ENCODE measurements around the gene STK40.

The STK40 gene

DNA sequence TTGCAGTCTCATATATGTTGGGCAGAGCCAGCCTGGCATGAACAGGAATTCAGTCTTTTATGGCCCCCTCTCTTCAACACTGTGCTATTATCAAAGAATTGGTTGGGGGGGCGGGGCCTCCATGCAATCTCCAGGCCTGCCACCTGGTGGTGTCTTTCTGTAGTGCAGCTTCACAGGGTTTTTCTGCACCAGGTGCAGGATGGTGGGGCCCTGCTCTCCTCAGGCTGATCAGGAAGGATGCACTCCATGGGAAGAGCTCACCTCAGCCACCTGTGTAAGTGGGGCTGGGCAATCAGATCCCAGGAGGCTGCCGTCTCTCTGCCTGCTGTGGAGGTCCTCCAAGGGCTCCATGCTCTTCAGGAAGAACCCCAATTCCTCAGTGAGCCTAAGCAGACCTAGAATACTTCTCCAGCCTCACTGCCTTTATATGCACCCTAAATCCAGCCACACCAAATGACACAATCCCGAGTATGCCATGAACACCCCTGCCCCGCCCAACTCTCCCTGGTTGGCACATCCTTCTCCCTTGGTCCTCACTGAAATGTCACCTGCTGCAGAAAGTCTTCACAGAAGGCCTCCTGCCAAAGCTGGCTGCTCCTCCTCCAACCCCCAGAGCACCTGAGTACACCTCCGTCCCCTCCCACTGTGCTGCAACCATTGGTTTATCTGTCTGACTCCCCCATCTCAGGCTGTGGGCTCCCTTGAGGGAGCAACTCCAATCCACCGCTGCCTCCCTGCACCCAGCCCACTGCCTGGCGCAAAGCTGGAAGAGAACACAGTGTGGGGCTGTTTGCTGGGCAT, 16.5 kb downstream of the STK40 start:
- peak; percentile 85 for DNase-seq

GRCh38 chr1:36367798-36368197, 17.9 kb downstream of the STK40 start:
- DNase-seq = no peak

DNA sequence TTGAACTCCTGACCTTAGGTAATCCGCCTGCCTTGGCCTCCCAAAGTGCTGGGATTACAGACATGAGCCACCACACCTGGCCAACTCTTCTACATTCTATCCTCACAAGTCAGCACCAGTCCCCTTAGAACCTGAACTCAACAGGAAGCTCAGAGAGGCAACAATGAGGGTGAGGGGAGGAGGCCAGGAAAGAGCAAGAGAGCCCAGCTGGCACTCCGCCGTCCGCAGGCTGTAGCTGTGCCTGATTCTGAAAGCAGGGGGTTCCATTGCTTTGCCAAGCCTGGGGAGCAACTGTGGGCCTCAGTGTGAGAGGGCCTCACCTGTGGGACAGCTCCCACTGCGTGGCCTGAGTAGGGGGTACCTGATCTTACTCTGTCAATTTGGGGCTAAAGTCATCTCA, 18.7 kb downstream of the STK40 start:
- DNase-seq = no peak

- DNase-seq = peak; percentile 21
Measured at GRCh38 chr1:36366091-36366661, 19.5 kb downstream of the STK40 start.

DNA sequence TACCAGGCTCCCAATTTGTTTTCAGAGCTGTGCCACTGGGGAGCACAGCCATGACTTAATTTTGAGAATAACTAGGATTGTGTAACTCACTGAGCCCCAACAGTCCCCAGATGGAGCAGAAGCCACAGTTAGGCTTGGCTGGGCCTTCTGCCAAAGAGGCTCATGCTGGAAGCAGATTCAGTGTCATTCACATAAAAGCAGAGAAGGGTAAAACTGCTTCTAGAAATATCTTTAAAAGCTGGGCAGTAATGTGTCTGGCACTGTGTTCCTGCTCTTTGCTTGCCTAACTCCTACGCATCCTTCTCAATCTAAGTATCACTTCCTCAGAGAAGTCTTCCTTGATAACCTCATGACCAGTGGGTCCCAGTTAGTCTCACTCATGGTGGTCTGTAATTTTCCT, 20.3 kb downstream of the STK40 start:
- no peak for DNase-seq

GRCh38 chr1:36359911-36360550, 25.7 kb downstream of the STK40 start:
- no peak for DNase-seq

DNA sequence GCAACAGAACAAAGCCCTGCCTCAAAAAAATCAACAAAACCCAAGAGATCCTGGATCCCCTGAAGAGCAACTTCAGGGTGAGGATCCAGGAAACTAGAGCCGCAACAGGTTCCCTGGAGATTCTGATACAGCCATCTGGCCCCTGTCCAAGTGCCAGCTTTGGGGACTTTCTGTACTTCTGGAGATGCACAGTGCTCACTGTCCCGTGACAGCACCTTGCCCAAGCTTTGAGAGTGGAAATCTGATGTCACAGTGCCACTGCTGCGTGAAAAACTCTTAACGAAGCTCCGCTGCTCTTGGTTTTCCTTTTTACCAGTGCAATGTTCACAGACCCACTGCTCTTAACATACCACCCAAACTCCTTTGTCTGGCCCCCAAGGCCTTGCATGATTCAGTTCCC, 26.3 kb downstream of the STK40 start:
- no peak for DNase-seq

DNA sequence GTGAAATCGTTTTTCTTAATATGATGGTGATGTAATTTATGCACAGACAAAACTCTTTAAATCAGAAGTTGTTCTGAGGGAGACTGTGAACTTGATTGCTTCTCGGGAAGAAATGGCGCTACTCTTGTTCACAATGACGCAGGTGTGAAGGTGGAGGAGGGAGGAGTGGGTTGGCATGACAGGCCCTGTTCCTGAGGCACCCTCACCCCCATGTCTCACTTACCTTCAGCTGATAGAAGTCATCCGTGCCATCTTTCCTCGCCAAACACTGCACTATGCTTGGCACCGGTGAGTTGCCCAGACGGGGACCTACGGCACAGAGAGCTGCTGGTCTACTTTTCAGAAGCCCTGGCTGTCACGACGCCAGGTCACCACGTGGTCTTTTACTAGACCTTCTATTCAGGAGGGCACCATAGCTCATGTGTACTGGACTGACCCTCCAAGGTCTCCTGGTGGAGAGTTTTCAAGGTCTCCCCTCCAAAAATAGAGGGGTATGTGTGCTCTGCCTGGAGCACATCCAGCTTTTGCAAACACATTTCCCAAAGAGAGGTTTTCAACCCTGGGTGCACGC, 27.1 kb downstream of the STK40 start:
- DNase-seq = no peak

GRCh38 chr1:36355811-36356210, 29.9 kb downstream of the STK40 start:
- DNase-seq = no peak

DNA sequence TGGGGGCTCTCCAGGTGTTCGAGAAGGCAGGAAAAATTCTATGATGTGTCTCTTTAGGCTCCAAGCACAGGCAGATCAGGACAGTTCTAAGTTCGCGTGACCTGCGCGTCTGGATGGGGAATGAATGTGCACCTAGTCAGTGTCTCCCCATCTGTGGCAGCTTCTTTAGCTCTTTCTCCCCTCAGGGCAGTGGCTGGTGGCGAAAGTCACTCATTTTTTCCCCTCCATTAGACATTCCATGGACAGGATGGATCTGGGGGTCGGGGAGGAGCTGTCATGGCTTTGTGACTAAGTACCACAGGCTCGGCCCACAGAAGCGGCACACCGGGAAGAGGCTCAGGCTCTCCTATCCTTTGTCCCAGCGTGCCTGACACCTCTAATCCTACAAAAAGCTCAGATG, 31.2 kb downstream of the STK40 start:
- no peak for DNase-seq

DNA sequence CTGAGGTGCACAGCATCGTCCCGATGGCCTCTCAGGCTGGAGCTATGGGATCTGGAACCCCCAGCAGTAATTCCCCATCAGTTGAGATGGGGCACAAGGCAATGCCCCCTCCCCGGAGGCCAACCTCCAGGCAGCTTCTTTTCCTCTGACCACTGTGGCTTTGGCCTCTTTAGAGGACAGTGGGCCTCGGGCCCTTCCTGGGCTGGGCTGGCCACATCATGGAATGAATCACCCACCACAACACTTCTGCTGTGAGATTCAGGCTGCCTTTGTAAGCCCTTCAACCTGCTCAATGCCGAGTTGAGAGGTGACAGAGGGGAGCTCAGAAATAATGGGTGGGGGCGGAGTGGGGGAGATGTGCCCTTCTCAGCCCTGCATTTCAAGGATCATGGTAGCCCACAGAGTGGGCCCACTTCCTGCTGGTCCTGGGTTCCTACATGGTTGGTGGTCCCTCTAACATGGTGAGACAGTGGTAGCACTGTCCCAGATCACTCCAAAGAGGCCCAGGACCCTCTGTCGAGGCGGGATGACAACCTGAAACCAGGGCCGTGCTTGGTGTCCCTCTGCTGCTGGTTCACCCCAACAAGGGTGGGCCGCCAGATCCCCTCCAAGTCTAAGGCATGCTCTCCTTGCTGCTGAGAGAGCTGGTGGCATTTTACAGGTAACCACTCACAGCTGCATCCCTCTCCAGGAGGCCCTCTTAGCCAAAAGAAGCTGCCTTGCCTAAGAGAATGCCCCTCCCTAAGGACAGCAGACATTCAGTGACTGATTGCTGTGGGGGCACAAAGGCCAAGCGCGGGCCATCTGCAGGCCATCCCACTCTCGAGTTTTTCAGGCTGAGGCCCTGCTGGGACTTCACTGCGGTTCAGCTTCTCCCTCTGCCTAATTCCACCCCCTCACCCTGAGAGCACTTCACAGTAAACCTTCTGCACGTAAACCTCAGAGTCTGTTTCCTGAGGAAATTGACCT, 32.5 kb downstream of the STK40 start:
- DNase-seq = no peak

GRCh38 chr1:36352125-36352909, 33.4 kb downstream of the STK40 start:
- DNase-seq = no peak

GRCh38 chr1:36351227-36351977, 34.3 kb downstream of the STK40 start:
- DNase-seq = no peak

- peak; percentile 45 for DNase-seq
Measured at GRCh38 chr1:36350659-36351226, 35.0 kb downstream of the STK40 start.

- DNase-seq = no peak
Measured at GRCh38 chr1:36349839-36350238, 35.9 kb downstream of the STK40 start.

GRCh38 chr1:36349241-36349671, 36.5 kb downstream of the STK40 start:
- no peak for DNase-seq

- DNase-seq = no peak
Measured at GRCh38 chr1:36346741-36347370, 38.9 kb downstream of the STK40 start.

DNA sequence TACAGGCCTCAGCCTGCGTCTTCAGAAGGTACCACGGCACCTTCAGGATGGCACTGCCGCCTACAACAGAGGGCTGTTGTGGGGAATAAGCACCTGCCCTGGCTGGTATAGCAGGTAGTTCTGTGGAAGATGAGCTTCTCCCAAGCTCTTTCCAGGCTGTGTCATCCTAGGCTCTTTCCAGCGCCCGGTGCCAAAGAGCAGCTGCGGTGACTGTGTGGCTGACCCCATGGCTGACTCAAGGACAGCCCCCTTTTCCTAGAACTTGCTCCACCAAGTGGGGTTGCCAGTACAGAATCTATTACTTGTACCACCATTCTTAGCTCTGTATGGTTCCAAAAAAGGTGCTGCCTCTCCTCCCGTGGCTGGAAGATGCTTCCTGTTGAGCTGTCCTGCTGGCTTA, 40.4 kb downstream of the STK40 start:
- no peak for DNase-seq

- DNase-seq = no peak
Measured at GRCh38 chr1:36344395-36344680, 41.4 kb downstream of the STK40 start.

DNA sequence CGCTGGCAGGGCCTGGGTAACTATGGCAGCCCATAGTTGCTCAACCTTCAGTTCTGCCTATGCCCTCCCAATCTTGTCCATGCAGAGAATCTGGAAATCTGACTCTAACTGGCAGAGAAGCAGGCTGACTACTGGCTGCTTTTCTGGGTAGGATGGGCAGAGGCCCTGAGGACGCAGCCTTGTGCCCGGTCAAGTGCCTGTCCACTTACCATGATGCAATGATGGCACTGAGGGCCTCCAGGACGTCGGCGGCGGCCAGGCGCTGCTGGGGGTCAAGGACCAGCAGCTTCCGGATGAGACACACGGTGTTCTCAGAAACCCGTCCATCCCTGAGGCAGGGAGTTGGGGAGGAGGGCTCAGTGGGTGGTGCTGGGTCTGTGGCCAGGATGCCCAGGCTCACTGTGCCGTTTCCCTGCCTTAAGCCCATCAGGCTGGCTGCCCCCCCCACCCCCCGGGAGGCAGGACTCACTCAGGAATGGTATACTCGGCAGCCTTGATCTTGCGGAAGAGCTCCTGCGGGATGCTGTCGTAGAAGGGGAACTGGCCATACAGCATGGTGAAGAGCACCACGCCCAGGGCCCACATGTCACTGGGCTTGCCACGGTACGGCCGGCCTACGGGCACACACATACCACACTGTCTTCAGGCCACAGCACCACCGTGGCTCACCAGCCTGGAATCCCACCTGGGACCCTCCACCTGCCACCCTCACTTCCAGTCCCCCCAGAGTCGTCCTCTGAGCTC, 41.9 kb downstream of the STK40 start:
- no peak for DNase-seq

Data from stimulated activated CD4-positive, alpha-beta T cell treated with anti-CD3 and anti-CD28 coated beads, Interleukin-12 subunit alpha, Interleukin-12 subunit beta, amount 100 ng/mL, for 4 hours (primary cell).